ENCODE results near the gene GLDN. TPM values are rescaled to one million over a fixed set of nuclear protein-coding genes. Genes with fewer than 3 reads are reported as not detected.
A peak's percentile ranks its signal among the peaks of the same experiment; 100 is the strongest.

GLDN gene
- polyA plus RNA-seq, 2 of the 4 experiments (the other 2 are of a cell fraction) = 0.03 to 0.25 TPM

- DNase-seq (ENCODE audit: low read depth in 1 of 2, low spot score in 1 of 2) (peak in 1 of 2 experiments; percentile 82), ATAC-seq (peak; percentile 40 to 64; a peak in 4 of 6 replicates)
- POLR2A ChIA-PET = no interaction called here
Measured at GRCh38 chr15:51366920-51367319, 25.5 kb downstream of the GLDN start.

GRCh38 chr15:51367322-51367976 is 26.0 kb downstream of the GLDN start:
- H3K4me2 ChIP-seq = peak overlapping the region; percentile 57
- peak; percentile 68 for FAIRE-seq
- ChIA-PET CTCF (interaction anchor here (0.5 to 5.3 kb wide), 3 partner anchors 12 to 422 kb away, joined by 3 to 62 read pairs (median 3); no protein-coding TSS in a partner anchor), POLR2A (no interaction called here)
- no peaks in the 10 kb centered on the region for H3K9me3 ChIP-seq
- WGBS (ENCODE audit: missing lambda C conversion rate) = 46% methylated on average over 10 of the region's 10 CpGs
- peak; percentile 58 to 80; a peak in 4 of 6 replicates for ATAC-seq
- peak overlapping the region; percentile 13 to 27; a peak in 3 of 6 replicates for H3K27ac ChIP-seq
- peak in 1 of 2 experiments; percentile 74 for DNase-seq (ENCODE audit: low read depth in 1 of 2, low spot score in 1 of 2)
- H3K4me1 ChIP-seq = peaks cover 40% of the 10 kb centered on the region
- H3K4me3 ChIP-seq = no peak overlapping the region
- TF ChIP-seq HDAC2 (IDR thresholded peaks at IDR 0.05) (no peak), MAZ (IDR thresholded peaks at IDR 0.05; ENCODE audit: borderline replicate concordance, low read depth, low read length) (no peak), HEYL (CRISPR knock-in tag; IDR thresholded peaks at IDR 0.05) (no peak), RNF2 (IDR thresholded peaks at IDR 0.05; ENCODE audit: borderline replicate concordance, low read depth) (no peak), RAD21 (conservative IDR thresholded peaks at IDR 0.05 in 1 of 2, IDR thresholded peaks at IDR 0.05 in 1 of 2) (no peak), CHD2 (IDR thresholded peaks at IDR 0.05; ENCODE audit: low read length, partially characterized antibody) (no peak), JUN (IDR thresholded peaks at IDR 0.05) (no peak), FOSB (CRISPR knock-in tag; IDR thresholded peaks at IDR 0.05) (no peak), NR3C1 (IDR thresholded peaks at IDR 0.05) (no peak), HOXB5 (CRISPR knock-in tag; IDR thresholded peaks at IDR 0.05) (no peak), JUNB (IDR thresholded peaks at IDR 0.05) (no peak), EHF (CRISPR knock-in tag; IDR thresholded peaks at IDR 0.05) (no peak), NFE2L2 (conservative IDR thresholded peaks at IDR 0.05; ENCODE audit: low read length) (no peak), HES2 (IDR thresholded peaks at IDR 0.05) (no peak), HOXA7 (CRISPR knock-in tag; IDR thresholded peaks at IDR 0.05) (no peak), TP53 (CRISPR knock-in tag; IDR thresholded peaks at IDR 0.05) (no peak), PHF8 (IDR thresholded peaks at IDR 0.05; ENCODE audit: borderline replicate concordance, low read depth) (no peak)
- TF ChIP-seq, protein P1, sequence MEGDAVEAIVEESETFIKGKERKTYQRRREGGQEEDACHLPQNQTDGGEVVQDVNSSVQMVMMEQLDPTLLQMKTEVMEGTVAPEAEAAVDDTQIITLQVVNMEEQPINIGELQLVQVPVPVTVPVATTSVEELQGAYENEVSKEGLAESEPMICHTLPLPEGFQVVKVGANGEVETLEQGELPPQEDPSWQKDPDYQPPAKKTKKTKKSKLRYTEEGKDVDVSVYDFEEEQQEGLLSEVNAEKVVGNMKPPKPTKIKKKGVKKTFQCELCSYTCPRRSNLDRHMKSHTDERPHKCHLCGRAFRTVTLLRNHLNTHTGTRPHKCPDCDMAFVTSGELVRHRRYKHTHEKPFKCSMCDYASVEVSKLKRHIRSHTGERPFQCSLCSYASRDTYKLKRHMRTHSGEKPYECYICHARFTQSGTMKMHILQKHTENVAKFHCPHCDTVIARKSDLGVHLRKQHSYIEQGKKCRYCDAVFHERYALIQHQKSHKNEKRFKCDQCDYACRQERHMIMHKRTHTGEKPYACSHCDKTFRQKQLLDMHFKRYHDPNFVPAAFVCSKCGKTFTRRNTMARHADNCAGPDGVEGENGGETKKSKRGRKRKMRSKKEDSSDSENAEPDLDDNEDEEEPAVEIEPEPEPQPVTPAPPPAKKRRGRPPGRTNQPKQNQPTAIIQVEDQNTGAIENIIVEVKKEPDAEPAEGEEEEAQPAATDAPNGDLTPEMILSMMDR (IDR thresholded peaks at IDR 0.05) = no peak

More at GRCh38 chr15:51366920-51367319, 25.5 kb downstream of the GLDN start:
- Histone ChIP-seq H3K4me3 (no peak overlapping the region), H3K4me2 (peak overlapping the region; percentile 57), H3K27ac (peak overlapping the region; percentile 19 to 27; a peak in 3 of 6 replicates), H3K4me1 (peaks cover 40% of the 10 kb centered on the region), H3K9me3 (no peaks in the 10 kb centered on the region)
- CTCF ChIA-PET = interaction anchor here (1.3 to 5.3 kb wide), 2 partner anchors 13 kb away, joined by 4 to 62 read pairs; no protein-coding TSS in a partner anchor
- WGBS (ENCODE audit: missing lambda C conversion rate) = 47% methylated on average over 3 of the region's 3 CpGs
- no peak for FAIRE-seq
- TF ChIP-seq CEBPB (IDR thresholded peaks at IDR 0.05) = peak; percentile 16 to 34; a peak in 2 of 4 replicates
- no peak for TF ChIP-seq BCL3 (IDR thresholded peaks at IDR 0.05)
- TF ChIP-seq SMC3 (IDR thresholded peaks at IDR 0.05) = 0 out of 3 replicates have a peak, but pooled peaks have one; percentile 13
- TF ChIP-seq, protein P2, sequence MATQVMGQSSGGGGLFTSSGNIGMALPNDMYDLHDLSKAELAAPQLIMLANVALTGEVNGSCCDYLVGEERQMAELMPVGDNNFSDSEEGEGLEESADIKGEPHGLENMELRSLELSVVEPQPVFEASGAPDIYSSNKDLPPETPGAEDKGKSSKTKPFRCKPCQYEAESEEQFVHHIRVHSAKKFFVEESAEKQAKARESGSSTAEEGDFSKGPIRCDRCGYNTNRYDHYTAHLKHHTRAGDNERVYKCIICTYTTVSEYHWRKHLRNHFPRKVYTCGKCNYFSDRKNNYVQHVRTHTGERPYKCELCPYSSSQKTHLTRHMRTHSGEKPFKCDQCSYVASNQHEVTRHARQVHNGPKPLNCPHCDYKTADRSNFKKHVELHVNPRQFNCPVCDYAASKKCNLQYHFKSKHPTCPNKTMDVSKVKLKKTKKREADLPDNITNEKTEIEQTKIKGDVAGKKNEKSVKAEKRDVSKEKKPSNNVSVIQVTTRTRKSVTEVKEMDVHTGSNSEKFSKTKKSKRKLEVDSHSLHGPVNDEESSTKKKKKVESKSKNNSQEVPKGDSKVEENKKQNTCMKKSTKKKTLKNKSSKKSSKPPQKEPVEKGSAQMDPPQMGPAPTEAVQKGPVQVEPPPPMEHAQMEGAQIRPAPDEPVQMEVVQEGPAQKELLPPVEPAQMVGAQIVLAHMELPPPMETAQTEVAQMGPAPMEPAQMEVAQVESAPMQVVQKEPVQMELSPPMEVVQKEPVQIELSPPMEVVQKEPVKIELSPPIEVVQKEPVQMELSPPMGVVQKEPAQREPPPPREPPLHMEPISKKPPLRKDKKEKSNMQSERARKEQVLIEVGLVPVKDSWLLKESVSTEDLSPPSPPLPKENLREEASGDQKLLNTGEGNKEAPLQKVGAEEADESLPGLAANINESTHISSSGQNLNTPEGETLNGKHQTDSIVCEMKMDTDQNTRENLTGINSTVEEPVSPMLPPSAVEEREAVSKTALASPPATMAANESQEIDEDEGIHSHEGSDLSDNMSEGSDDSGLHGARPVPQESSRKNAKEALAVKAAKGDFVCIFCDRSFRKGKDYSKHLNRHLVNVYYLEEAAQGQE (IDR thresholded peaks at IDR 0.05) = no peak
